ENCODE results near the gene TBC1D16.

- TF ChIP-seq POLR2AphosphoS5 (IDR thresholded peaks at IDR 0.05; ENCODE audit: borderline replicate concordance, low read depth, low read length) (no peak), EZH2 (IDR thresholded peaks at IDR 0.05) (no peak)
Measured at GRCh38 chr17:79925242-79925957, 110.3 kb downstream of the TBC1D16 start.

All from SK-N-MC (cell line).